Medulla oblongata (tissue), 1 donor: ENCODE measurements around the gene THOC7.

ENCODE experiments used
- DNase-seq: peaks from one replicate; pipeline ENCODE4 v3.0.0-alpha.2; 2015; ENCODE audit errors: extremely low spot score

The THOC7 gene

DNA sequence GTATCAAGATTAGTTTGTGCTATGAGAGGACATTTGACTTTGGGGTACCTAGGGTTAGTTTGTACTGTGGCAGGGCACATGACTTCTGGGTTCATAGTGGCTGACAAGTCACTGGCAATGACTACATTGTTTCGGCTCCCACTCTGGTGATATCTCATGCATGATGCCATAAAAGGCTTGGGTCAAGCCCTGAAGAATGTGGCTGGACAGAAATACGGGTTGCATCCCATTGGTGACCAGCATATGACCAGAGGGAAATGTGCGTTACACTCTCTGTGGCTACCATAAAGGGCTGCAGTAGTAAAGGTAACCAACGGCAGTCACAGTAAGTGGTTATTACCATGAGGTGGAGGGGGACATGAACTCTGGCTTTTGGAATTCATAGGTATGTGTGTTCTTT, 18.4 kb downstream of the THOC7 start:
- DNase-seq: no peak

DNA sequence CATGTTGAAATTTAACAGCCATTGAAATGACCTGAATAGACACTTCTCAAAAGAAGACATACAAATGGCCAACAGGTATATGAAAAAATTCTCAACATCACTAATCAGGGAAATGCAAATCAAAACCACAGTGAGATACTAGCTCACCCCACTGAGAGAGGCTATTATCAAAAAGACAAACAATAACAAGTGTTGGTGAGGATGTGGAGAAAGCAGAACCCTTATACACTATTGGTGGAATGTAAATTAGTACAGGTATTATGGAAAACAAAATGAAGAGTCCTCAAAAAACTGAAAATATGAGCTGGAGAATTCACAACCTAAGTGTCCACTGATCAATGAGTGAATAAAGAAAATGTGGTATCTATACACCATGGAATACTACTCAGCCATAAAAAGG, 21.5 kb downstream of the THOC7 start:
- DNase-seq: no peak

DNA sequence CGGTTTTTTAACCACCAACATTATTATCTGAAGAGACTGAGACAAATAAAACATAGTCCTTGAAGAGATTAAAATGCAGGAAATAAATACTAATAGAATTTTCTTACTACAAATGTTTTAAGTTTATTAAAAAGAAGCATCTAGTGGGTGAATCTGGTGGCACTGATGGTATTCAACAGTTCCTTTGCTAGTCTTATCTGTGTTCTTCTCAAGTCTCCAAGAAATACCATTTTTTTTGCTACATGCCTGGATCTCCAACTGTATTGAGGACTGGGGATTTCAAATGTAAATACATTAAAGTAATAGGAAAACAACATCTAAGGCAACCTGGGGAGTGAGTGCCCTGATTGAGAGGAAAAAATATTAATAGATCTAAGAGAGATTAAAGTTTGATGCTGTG, 21.9 kb downstream of the THOC7 start:
- no peak for DNase-seq

DNA sequence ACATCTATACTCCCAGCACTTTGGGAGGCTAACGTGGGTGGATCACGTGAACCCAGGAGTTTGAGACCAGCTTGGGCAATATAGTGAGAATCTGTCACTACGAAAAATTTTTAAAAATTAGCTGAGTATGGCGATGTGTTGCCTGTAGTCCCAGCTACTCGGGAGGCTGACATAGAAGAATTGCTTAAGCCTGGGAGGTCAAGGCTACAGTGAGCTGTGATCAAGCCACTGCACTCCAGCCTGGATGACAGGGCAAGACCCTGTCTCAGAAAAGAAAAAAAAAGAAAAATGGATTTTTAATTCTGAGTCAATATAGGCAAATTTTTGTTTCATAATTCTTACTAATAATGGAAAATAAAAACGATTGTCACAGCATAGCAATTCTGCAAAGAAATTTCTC, 31.2 kb downstream of the THOC7 start:
- DNase-seq: no peak

DNA sequence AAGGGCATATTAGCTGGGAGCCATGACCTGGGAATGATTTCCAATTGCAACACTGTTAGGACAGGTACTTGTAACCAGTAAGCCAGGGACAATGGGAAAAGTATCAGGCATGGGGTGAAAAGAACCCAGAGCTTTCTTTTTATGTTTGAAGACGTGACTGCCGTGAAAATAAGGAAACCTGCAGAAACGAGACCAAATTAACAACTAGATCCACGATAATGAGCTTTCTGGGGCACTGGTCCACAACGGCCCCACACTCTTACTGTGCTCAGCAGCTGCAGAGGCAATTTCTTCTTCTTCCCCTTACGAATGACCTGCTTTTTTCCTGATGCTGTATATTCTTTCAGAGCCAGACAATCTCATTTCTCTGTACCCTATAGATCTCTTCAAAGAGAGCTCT, 33.1 kb downstream of the THOC7 start:
- no peak for DNase-seq

DNA sequence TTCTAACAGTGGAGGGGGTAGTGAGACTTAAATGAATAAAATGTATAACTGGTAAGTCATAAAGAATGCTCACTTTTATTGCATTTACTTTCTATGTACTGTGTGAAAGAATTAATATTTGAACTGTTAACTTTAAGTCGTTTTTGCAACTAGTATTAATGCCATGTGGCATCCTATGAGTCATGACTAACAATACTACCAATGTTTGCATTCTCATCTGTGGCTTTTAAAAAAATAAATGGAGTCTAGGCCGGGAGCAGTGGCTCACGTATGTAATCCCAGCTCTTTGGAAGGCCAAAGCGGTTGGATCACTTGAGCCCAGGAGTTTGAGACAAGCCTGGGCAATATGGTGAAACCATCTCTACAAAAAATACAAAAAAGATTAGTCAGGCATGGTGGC, 39.3 kb downstream of the THOC7 start:
- DNase-seq: no peak

DNA sequence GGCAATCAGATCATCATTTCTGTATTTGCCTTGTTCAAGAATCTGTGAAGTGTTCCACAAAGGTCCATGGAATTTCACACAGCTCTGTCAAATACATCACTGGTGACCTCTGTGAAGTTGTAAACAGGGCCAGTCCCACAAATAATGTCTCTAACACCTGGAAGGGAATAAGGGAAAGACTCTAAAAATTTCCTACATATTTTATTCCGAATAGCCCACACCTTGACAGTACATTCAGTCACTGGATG, 44.5 kb downstream of the THOC7 start, which contains the start of gene C3orf49:
Gene C3orf49, plus strand, starts transcription at position 149 of the 248 bp plus-strand sequence. CDS start 173 bp downstream, outside the sequence.
- DNase-seq: no peak

DNA sequence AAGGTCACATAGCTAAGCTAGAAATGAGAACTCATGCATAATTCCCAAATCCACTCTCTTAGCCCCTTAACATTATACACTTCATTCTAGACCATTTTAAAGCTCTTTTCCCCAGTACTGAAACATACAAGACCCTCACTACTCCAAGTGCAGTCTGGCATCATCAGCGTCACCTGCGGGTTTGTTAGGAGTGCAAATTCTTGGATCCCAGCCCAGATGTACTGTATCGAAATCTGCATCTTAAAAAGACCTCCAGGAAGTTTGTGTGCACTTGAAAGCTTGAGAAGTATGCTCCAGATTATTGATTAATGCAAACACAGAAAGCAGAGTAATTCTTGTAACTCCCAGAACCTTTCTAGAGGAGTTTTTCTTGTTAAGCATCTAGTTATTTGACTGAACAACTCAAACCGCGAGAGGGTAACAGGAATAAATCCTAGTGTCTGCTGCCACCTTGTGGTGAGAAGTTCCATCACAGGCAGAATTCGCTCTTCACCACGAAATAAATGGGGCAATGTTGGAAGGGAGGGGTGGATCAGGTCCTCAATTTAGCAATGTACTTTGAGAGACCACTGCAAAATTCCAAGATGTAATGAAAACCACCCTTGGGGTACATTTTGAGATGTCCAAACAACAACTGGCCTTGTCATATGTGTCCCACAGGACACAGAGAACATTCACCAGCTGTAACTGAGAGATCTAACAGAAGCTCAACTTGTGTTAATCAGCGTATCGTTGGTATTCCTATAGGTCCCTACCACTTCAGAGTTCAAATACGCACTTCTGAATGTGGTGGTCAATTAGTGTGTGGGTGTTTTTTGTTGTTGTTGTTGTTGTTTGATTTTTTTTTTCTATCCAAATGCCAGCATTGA, 45.1 kb downstream of the THOC7 start:
- peak; percentile 86 for DNase-seq

DNA sequence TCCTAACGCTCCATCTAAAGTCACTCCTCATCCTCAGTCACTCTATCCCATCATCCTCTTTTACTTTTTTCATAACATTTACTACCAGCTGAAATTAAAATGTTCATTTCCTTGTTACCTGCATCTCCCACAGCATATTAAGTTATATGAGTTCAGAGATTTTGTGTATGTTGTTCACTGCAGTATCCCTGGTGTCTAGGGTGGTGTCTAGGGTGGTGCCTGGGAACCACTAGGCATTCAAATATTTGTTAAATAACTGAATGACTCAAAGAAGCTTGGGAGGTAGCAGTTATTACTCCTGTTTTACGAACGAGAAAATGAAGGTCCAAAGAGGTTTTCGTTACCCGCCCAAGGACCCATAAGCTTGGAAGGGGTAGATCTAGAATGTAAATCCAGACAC, 46.4 kb downstream of the THOC7 start:
- DNase-seq: no peak

DNA sequence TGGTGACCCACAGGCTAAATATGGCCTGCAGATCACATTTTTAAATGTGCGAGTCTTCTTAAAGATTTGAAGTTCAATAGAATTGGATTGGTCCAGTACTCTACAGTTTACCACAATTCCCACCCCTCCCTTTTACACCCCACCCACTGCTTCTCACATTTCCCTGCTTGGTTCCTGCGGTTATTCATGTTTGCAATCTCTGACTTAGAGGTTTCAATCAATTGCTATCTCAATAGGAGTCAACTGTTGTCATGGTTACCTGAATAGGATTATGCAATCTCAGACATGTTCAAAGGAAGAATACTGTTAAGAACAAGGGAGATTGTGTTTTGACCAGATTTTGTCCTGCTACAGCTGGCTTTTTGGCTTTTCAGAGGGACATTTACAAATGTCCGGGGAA, 49.4 kb downstream of the THOC7 start:
- no peak for DNase-seq

DNA sequence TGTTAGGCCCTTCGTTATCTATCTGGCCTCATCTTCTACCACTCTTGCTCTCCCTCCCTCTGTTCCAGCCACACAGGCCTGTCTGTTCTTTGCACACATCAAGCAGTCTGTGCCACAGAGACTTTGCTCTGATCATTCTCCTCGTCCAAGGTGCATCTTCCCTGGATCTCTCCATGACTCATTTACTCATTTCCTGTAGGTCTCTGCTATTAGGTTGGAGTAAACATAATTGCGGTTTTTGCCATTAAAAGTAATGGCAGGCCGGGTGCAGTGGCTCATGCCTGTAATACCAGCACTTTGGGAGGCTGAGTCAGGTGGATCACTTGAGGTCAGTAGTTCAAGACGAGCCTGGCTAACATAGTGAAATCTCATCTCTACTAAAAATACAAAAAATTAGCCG, 54.0 kb downstream of the THOC7 start:
- no peak for DNase-seq

DNA sequence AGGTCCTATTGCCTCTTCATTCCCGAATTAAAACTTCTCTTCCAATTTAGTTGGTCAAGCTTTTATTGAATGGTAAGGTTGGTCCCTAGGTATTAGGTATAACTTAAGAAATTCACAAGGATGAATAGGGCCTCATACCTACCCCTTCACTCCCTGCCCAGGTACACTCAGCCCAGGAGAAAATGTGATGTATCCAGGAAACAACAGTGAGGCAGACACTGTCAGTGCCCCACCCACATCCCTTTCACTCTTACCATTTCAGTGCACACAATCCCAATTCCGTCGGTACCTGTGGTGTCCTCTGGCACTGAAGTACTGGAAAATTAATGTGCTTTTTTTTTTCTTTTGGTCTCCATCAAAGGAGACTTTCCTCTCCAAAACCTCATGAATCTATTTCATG, 55.0 kb downstream of the THOC7 start:
- no peak for DNase-seq

DNA sequence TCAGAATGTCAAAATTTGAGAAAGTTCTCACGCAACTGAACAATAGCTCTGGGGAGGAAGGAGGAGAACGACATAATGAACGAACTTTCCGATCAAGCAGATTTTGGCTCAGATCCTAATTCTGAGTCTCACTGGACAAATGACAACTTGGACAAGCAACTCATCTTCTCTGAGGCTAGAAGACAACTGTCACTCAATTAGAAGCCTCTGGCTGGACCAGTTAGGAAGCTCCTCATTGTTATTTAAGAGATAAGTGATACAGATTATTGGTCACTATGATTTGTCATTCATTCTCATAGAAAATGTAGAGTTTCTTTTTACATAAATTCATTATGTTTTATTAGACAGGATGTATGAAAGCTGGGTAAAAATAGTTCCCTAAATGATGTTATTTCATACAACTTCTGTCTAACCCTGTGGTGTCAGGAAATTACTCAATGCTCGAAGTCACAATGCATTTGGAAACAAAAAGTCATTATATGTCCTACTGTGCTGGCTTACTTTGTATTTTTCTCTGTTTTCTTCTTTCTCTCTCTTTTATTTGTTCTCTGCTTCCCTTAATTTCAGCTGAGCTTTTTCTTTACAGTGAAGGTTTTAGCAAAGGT, 55.5 kb downstream of the THOC7 start:
- DNase-seq: peak; percentile 20

DNA sequence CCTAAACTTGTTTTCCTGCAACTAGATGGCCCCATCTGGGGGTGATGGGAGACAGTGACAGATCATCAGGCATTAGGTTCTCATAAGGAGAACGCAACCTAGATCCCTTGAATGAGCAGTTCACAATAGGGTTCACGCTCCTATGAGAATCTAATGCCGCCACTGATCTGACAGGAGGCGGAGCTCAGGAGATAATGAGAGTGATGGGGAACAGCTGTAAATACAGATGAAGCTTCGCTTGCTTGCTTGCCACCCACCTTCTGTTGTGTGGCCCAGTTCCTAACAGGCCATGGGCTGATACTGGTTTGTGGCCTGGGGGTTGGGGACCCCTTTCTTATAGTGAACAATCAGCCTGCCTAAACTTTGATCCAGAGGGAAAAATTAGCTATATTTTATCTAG, 59.7 kb downstream of the THOC7 start:
- no peak for DNase-seq

DNA sequence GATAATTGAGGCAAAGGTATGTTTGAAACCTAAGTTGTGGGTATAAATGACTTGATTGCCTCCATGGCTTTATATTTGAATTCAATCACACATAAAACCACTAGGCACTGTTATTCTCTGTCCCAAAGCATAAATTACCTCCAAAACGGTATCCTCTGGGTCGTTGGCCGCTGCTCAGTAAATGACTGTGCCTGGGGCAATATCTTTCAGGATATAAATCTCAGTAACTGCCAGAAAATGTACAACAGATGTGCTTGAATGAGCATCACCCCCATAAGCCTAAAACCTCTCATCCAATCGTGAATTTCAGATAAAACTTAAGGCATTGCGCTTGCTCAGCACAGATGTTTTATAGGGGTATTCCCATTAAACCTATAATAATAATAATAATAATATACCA, 63.5 kb downstream of the THOC7 start:
- no peak for DNase-seq

DNA sequence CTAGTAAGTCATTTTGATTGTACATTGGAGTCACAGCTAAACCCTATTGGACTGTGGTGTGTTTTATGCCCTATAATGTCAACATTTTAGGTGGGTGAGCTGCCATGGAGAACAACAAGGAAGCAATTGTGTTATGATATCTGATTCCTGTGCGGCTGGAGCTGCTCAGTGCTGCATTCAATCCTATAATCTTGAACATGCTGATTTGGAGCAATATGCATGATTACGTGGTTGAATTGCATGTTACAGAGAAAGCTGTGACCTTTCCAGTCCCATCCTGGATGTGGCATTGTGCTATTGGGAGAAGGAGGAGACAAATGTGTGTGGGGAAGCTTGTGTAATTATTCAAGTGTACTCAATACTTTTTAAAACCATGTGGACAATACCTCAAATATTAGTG, 64.7 kb downstream of the THOC7 start:
- DNase-seq: no peak

DNA sequence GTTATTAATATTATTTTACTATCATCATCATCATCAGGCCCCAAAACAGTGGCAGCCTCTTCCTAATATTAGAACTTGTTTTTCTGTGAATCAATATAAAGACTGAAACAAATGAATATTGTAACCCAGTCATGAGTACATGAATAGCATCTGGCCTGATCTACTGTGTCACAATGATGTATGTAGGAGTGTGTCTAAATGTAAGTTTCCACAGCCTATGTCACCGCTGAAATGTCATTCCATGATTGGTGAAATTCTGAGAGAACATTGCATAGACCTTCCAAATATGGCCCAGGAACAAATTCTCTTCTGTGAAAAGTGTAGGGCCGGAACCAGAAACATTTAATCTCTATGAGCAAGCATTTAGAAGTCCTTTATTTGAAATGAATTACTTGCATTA, 65.1 kb downstream of the THOC7 start:
- no peak for DNase-seq

DNA sequence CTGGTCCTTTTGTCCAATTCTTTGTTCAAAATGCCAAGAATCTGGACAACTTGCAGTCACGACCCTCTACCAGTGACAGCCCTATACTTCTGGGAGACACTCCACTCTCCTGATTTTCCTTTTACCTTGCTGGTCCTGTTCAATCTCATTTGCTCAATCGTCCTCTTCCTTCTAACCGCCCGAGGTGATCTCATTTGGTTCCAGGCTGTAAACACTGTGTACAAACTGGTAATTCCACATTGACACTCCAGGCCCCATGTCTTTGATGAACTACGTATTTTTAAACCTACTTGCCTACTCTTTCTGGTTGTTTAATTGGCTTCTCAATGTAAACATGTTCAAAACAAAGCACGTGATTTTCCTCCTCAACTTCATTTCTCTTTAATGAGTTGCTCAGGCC, 68.2 kb downstream of the THOC7 start:
- no peak for DNase-seq

DNA sequence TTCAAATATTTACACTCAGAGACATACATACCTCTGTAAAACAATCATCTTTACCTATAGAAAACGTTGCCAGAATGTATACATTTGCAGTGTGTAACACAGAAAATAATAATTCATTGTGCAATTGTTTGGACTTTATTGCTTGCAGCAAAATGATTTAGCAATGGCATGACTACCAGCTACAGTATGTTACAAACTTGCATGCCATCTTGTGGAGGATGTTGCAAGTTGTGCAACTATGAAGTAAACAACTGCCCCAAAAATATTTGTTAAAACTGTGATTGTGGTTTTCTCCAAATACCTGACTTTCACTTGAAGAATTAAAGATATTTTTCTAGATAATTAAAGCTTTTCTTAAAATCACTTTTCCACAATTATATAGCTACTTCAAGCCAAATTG, 71.6 kb downstream of the THOC7 start:
- DNase-seq: peak; percentile 29
